HG03575 (cell line): ENCODE results near the gene R3HDM2.

ENCODE experiments used
- ATAC-seq: cut with Tn5 transposase; IDR thresholded peaks from one replicate; pipeline ENCODE4 v1.9.1; 2021; ENCODE audit not compliant: unreplicated experiment, insufficient number of reproducible peaks, low FRiP score; ENCODE audit errors: extremely low read depth

Gene R3HDM2

DNA sequence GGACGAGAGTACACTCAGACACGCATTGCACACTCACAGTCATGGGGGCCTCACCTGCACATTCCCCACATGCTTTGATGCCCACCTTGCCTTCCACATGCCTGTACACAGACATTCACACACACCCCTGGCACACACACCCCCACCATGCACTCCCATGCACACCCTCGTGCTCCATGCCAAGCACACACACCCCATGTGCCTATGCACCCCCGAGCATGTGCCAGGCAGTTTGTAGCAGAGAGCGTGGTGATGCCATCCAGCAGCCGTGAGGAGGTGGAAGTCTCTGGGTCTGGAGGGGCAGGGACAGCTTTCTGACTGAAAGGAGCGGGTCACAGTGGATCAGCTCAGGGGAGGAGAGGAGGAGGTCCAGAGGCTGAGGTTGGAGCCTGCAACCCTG is 224.9 kb downstream of the R3HDM2 start:
- no peak for ATAC-seq

DNA sequence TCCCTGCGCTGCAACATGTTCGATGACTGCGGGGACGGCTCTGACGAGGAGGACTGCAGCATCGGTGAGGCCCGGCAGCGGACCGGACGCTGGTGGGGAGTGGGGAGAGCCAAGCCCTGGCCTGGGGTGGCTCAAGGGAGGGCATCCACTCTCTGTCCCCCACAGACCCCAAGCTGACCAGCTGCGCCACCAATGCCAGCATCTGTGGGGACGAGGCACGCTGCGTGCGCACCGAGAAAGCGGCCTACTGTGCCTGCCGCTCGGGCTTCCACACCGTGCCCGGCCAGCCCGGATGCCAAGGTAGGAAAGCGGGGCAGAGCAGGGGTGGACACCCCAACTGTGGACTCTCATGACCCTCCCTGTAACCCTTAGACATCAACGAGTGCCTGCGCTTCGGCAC is 225.7 kb downstream of the R3HDM2 start:
- ATAC-seq = no peak

DNA sequence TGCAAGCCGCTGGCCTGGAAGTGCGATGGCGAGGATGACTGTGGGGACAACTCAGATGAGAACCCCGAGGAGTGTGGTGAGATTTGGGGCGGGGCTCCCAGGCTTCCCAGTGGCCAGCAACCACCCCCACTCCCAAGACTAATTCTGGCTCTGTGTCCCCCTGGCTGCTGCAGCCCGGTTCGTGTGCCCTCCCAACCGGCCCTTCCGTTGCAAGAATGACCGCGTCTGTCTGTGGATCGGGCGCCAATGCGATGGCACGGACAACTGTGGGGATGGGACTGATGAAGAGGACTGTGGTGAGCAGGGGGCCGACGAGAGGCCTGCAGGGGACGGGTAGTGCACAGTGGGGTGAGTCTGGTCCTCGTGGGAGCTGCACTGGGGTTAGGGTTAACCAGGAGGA is 226.4 kb downstream of the R3HDM2 start:
- ATAC-seq = no peak

DNA sequence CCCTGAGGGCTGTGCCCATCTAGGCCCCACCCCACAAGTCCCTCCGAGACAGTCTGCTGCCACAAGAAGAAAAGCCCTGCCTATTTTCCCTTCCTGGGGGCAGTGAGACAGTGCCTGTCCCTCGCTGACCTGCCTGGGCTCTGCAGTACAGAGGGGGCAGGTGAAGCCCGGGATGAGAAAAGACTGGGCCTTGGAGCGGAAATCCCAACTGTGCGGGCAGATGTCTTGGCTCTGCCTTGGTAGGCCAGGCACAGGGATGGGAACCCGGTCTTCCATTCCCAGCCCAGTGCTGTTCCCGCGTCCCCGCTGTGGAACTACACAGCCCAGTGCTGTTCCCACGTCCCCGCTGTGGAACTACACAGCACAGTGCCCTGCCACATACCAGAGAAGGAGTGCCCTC is 227.1 kb downstream of the R3HDM2 start:
- ATAC-seq = no peak
